ENCODE data around the gene SLC6A3. TPM values are rescaled to one million over a fixed set of nuclear protein-coding genes. Genes with fewer than 3 reads are reported as not detected.

Gene SLC6A3
- total RNA-seq, result not detected in 2 replicates

- peak in 1 of 2 donors; percentile 15 for DNase-seq (ENCODE audit: low read depth in 2 of 2)
Observed at GRCh38 chr5:1445313-1445688, at the start of gene SLC6A3. TSS of gene SLC6A3 (minus strand) at chr5:1445440. CDS start at chr5:1443197, 2,243 bp downstream.

- no peak for DNase-seq (ENCODE audit: low read depth in 2 of 2)
Observed at GRCh38 chr5:1493941-1494340, 48.7 kb upstream of the SLC6A3 start.

GRCh38 chr5:1493413-1493812 lies 48.2 kb upstream of the SLC6A3 start:
- DNase-seq (ENCODE audit: low read depth in 2 of 2), result no peak

GRCh38 chr5:1492757-1493156 lies 47.5 kb upstream of the SLC6A3 start:
- no peak for DNase-seq (ENCODE audit: low read depth in 2 of 2)

GRCh38 chr5:1490376-1490775 lies 45.1 kb upstream of the SLC6A3 start:
- DNase-seq (ENCODE audit: low read depth in 2 of 2), result no peak

- DNase-seq (ENCODE audit: low read depth in 2 of 2), result no peak
Observed at GRCh38 chr5:1489754-1490153, 44.5 kb upstream of the SLC6A3 start.

GRCh38 chr5:1488882-1489680 lies 43.8 kb upstream of the SLC6A3 start:
- no peak for DNase-seq (ENCODE audit: low read depth in 2 of 2)

GRCh38 chr5:1487079-1487764 lies 42.0 kb upstream of the SLC6A3 start:
- DNase-seq (ENCODE audit: low read depth in 2 of 2), result no peak

GRCh38 chr5:1486271-1486670 lies 41.0 kb upstream of the SLC6A3 start:
- no peak for DNase-seq (ENCODE audit: low read depth in 2 of 2)

- no peak for DNase-seq (ENCODE audit: low read depth in 2 of 2)
Observed at GRCh38 chr5:1485579-1486118, 40.4 kb upstream of the SLC6A3 start.

GRCh38 chr5:1484730-1485578 lies 39.7 kb upstream of the SLC6A3 start:
- no peak for DNase-seq (ENCODE audit: low read depth in 2 of 2)

GRCh38 chr5:1483856-1484729 lies 38.9 kb upstream of the SLC6A3 start:
- no peak for DNase-seq (ENCODE audit: low read depth in 2 of 2)

GRCh38 chr5:1483064-1483463 lies 37.8 kb upstream of the SLC6A3 start:
- no peak for DNase-seq (ENCODE audit: low read depth in 2 of 2)

GRCh38 chr5:1481959-1482331 lies 36.7 kb upstream of the SLC6A3 start:
- no peak for DNase-seq (ENCODE audit: low read depth in 2 of 2)

- DNase-seq (ENCODE audit: low read depth in 2 of 2), result peak in 1 of 2 donors; percentile 12
Observed at GRCh38 chr5:1481266-1481958, 36.2 kb upstream of the SLC6A3 start.

- DNase-seq (ENCODE audit: low read depth in 2 of 2), result no peak
Observed at GRCh38 chr5:1480806-1481205, 35.6 kb upstream of the SLC6A3 start.

GRCh38 chr5:1480217-1480616 lies 35.0 kb upstream of the SLC6A3 start:
- DNase-seq (ENCODE audit: low read depth in 2 of 2), result no peak

- peak; percentile 10 to 27 for DNase-seq (ENCODE audit: low read depth in 2 of 2)
Observed at GRCh38 chr5:1479581-1480188, 34.4 kb upstream of the SLC6A3 start.

- no peak for DNase-seq (ENCODE audit: low read depth in 2 of 2)
Observed at GRCh38 chr5:1479066-1479465, 33.8 kb upstream of the SLC6A3 start.
